Measurements from ENCODE around the gene STX1B.

Gene STX1B

DNA sequence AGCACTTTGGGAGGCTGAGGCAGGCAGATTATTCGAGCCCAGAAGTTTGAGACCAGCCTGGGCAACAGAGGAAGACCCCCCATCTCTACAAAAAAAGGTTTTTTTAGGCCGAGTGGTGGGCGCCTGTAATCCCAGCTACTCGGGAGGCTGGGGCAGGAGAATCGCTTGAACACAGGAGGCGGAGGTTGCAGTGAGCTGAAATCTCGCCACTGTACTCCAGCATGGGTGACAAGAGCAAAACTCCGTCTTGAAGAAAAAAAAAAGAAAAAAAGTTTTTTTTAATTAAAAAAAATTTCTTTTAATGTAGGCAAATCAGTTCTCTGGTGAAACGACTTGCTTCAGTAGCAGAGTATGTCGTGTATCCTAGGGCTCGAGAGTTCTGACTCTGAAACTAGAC is 14.5 kb downstream of the STX1B start:
- peak overlapping the region; percentile 91 for H3K4me3 ChIP-seq (ENCODE audit: low read depth, low read length)
- peak overlapping the region; percentile 80 for H3K27ac ChIP-seq (ENCODE audit: low read depth, low read length)
- H2AFZ ChIP-seq (ENCODE audit: low read length, unreplicated experiment), result peak overlapping the region; percentile 95
- no peaks in the 10 kb centered on the region for H3K36me3 ChIP-seq (ENCODE audit: insufficient read depth, low read length)
- H3K27me3 ChIP-seq (ENCODE audit: insufficient read depth, low read length), result no peaks in the 10 kb centered on the region
- H3K79me2 ChIP-seq (ENCODE audit: control insufficient read depth, insufficient read depth, low read length, unreplicated experiment), result no peaks in the 10 kb centered on the region
- peaks cover 22% of the 10 kb centered on the region for H3K4me1 ChIP-seq (ENCODE audit: control insufficient read depth, insufficient read depth, low read length, unreplicated experiment)

DNA sequence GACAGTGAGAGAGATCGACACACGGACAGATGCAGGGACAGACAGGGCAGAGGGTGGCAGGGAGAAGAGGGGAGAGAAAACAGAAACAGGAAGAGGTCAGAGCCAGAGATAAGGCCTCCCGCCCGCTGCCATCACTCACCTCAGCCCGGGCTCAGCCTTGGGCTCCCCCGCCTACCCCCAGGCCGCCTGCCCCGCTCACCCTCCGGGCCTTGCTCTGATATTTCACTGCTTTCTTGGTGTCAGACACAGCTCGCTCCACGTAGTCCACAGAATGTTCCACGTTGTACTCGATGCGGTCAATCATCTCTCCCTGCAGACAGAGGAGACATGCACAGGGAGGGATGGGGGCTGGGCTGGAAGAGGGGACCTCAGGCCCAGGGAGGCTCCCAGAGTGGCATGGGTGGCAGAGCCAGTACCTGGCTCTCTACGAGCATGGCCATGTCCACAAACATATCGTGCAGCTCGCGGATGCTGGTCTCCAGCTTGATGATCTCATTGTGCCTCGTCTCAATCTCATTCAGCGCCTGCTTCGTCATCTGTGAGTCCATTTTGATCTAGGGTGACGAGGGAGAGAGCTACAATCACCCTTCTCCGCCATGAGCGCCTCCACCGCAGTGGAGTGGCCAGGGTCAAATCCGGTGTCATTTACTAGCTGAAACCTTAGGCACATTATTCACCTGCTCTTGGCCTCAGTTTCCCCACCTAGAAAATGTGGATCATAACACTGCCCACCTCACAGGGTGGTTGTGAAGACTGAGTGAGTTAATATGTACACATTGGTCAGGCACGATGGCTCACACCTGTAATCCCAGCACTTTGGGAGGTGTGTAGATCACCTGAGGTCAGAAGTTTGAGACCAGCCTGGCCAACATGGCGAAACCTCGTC is 17.3 kb downstream of the STX1B start:
- H3K27me3 ChIP-seq (ENCODE audit: insufficient read depth, low read length), result no peaks in the 10 kb centered on the region
- no peak overlapping the region for H2AFZ ChIP-seq (ENCODE audit: low read length, unreplicated experiment)
- peaks cover 13% of the 10 kb centered on the region for H3K4me1 ChIP-seq (ENCODE audit: control insufficient read depth, insufficient read depth, low read length, unreplicated experiment)
- H3K27ac ChIP-seq (ENCODE audit: low read depth, low read length), result no peak overlapping the region
- H3K79me2 ChIP-seq (ENCODE audit: control insufficient read depth, insufficient read depth, low read length, unreplicated experiment), result no peaks in the 10 kb centered on the region
- H3K4me3 ChIP-seq (ENCODE audit: low read depth, low read length), result no peak overlapping the region
- H3K36me3 ChIP-seq (ENCODE audit: insufficient read depth, low read length), result no peaks in the 10 kb centered on the region

DNA sequence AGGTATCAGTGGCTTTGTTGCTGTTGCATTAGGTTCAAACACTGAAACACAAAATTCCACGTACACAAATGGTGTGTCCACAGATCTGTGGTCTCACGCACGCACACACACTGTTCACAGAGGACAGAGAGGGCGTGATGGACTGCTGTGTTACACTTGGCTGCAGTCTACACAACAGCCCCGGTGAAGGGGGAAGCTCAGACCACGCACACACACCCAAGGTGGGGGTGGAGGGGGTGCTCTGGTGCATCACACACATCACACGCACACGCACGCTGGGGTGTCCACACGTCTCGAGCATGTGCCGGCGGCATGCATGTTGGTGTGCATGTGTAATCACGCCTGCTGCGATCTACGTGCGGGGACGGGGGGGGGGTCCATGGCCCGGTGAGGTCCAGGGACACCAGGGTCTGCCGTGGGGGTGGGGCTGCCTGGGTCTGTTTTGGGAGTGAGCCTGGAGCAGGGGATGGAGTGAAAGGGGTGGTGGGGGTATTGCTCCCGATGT is 18.1 kb downstream of the STX1B start:
- Histone ChIP-seq H3K4me3 (ENCODE audit: low read depth, low read length) (no peak overlapping the region), H2AFZ (ENCODE audit: low read length, unreplicated experiment) (no peak overlapping the region), H3K27ac (ENCODE audit: low read depth, low read length) (no peak overlapping the region)

GRCh38 chr16:30991052-30991451 is 19.4 kb downstream of the STX1B start:
- Histone ChIP-seq H3K27me3 (ENCODE audit: insufficient read depth, low read length) (no peaks in the 10 kb centered on the region), H3K36me3 (ENCODE audit: insufficient read depth, low read length) (no peaks in the 10 kb centered on the region), H3K4me1 (ENCODE audit: control insufficient read depth, insufficient read depth, low read length, unreplicated experiment) (peaks cover under 1% of the 10 kb centered on the region), H3K4me3 (ENCODE audit: low read depth, low read length) (no peak overlapping the region), H2AFZ (ENCODE audit: low read length, unreplicated experiment) (no peak overlapping the region), H3K79me2 (ENCODE audit: control insufficient read depth, insufficient read depth, low read length, unreplicated experiment) (no peaks in the 10 kb centered on the region), H3K27ac (ENCODE audit: low read depth, low read length) (no peak overlapping the region)

More for the DNA sequence above, 18.1 kb downstream of the STX1B start:
- Histone ChIP-seq H3K27me3 (ENCODE audit: insufficient read depth, low read length) (no peaks in the 10 kb centered on the region), H3K36me3 (ENCODE audit: insufficient read depth, low read length) (no peaks in the 10 kb centered on the region), H3K79me2 (ENCODE audit: control insufficient read depth, insufficient read depth, low read length, unreplicated experiment) (no peaks in the 10 kb centered on the region), H3K4me1 (ENCODE audit: control insufficient read depth, insufficient read depth, low read length, unreplicated experiment) (peaks cover 5% of the 10 kb centered on the region)

GRCh38 chr16:30990105-30990504 is 20.3 kb downstream of the STX1B start:
- Histone ChIP-seq H2AFZ (ENCODE audit: low read length, unreplicated experiment) (no peak overlapping the region), H3K79me2 (ENCODE audit: control insufficient read depth, insufficient read depth, low read length, unreplicated experiment) (no peaks in the 10 kb centered on the region), H3K4me3 (ENCODE audit: low read depth, low read length) (no peak overlapping the region), H3K4me1 (ENCODE audit: control insufficient read depth, insufficient read depth, low read length, unreplicated experiment) (peaks cover 10% of the 10 kb centered on the region), H3K36me3 (ENCODE audit: insufficient read depth, low read length) (no peaks in the 10 kb centered on the region), H3K27me3 (ENCODE audit: insufficient read depth, low read length) (no peaks in the 10 kb centered on the region), H3K27ac (ENCODE audit: low read depth, low read length) (no peak overlapping the region)

DNA sequence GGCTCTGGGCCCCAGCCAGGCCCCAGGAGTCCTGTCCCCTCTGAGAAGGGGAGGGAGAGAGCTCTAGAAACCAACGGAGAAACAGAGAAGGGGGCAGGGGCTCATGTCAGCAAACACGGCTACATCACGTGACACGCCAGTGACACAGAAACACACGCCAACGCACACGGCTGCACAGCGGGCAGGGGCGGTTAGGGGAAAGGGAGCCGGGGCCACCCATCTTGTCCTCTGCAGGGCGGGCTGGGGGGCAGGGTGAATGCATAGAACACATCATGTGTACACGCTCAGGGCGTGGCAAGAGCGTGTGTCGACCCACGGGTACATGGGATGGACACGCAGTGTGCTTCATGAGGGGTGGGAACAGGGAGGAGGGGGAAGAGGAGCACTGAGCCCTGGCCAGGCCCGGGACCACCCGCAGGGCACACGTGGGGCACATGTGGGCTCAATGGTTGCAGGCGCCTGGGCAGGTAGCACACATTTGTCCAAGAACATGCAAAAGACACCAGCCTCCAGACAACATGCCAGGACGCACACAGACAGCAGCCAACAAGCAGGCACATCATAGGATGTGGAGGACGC is 20.9 kb downstream of the STX1B start:
- Histone ChIP-seq H3K36me3 (ENCODE audit: insufficient read depth, low read length) (no peaks in the 10 kb centered on the region), H3K79me2 (ENCODE audit: control insufficient read depth, insufficient read depth, low read length, unreplicated experiment) (no peaks in the 10 kb centered on the region), H3K27me3 (ENCODE audit: insufficient read depth, low read length) (no peaks in the 10 kb centered on the region), H3K4me1 (ENCODE audit: control insufficient read depth, insufficient read depth, low read length, unreplicated experiment) (peaks cover 11% of the 10 kb centered on the region), H3K4me3 (ENCODE audit: low read depth, low read length) (no peak overlapping the region), H2AFZ (ENCODE audit: low read length, unreplicated experiment) (no peak overlapping the region), H3K27ac (ENCODE audit: low read depth, low read length) (no peak overlapping the region)

GRCh38 chr16:30987581-30988190 is 22.8 kb downstream of the STX1B start:
- Histone ChIP-seq H3K4me3 (ENCODE audit: low read depth, low read length) (no peak overlapping the region), H3K4me1 (ENCODE audit: control insufficient read depth, insufficient read depth, low read length, unreplicated experiment) (peaks cover 18% of the 10 kb centered on the region), H3K36me3 (ENCODE audit: insufficient read depth, low read length) (no peaks in the 10 kb centered on the region; the same call in 1 of the 2 replicates), H3K27me3 (ENCODE audit: insufficient read depth, low read length) (no peaks in the 10 kb centered on the region), H3K79me2 (ENCODE audit: control insufficient read depth, insufficient read depth, low read length, unreplicated experiment) (no peaks in the 10 kb centered on the region), H2AFZ (ENCODE audit: low read length, unreplicated experiment) (no peak overlapping the region), H3K27ac (ENCODE audit: low read depth, low read length) (no peak overlapping the region)

DNA sequence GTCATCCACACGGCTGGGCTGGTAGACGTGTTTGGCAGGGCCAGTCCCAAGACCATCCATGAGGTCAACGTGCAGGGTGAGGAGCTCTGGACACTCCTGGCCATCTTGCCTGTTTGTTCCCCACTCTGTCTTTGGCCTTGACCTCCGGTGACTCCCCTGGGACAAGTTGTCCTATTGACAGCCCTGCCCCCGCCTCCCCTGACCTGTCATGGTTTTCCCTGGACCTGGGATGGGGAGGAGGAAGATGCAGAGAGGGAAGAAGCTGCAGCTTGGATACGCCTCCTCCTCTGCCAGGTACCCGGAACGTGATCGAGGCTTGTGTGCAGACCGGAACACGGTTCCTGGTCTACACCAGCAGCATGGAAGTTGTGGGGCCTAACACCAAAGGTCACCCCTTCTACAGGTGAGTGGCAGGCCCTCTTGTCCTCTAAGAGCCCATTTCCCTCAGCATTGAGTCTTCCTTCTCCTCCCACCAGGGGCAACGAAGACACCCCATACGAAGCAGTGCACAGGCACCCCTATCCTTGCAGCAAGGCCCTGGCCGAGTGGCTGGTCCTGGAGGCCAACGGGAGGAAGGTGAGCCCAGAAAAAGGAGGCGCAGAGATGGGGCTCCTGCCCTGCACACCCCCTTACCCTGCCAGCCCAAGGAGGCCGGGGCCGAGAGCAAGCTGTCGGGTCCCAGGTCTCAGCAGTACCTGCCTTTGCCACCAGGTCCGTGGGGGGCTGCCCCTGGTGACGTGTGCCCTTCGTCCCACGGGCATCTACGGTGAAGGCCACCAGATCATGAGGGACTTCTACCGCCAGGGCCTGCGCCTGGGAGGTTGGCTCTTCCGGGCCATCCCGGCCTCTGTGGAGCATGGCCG is 24.1 kb downstream of the STX1B start:
- H3K27me3 ChIP-seq (ENCODE audit: insufficient read depth, low read length), result no peaks in the 10 kb centered on the region
- H2AFZ ChIP-seq (ENCODE audit: low read length, unreplicated experiment), result no peak overlapping the region
- H3K4me3 ChIP-seq (ENCODE audit: low read depth, low read length), result no peak overlapping the region
- no peaks in the 10 kb centered on the region for H3K79me2 ChIP-seq (ENCODE audit: control insufficient read depth, insufficient read depth, low read length, unreplicated experiment)
- peaks cover 21% of the 10 kb centered on the region for H3K4me1 ChIP-seq (ENCODE audit: control insufficient read depth, insufficient read depth, low read length, unreplicated experiment)
- no peaks in the 10 kb centered on the region; the same call in 1 of the 2 replicates for H3K36me3 ChIP-seq (ENCODE audit: insufficient read depth, low read length)
- no peak overlapping the region for H3K27ac ChIP-seq (ENCODE audit: low read depth, low read length)

DNA sequence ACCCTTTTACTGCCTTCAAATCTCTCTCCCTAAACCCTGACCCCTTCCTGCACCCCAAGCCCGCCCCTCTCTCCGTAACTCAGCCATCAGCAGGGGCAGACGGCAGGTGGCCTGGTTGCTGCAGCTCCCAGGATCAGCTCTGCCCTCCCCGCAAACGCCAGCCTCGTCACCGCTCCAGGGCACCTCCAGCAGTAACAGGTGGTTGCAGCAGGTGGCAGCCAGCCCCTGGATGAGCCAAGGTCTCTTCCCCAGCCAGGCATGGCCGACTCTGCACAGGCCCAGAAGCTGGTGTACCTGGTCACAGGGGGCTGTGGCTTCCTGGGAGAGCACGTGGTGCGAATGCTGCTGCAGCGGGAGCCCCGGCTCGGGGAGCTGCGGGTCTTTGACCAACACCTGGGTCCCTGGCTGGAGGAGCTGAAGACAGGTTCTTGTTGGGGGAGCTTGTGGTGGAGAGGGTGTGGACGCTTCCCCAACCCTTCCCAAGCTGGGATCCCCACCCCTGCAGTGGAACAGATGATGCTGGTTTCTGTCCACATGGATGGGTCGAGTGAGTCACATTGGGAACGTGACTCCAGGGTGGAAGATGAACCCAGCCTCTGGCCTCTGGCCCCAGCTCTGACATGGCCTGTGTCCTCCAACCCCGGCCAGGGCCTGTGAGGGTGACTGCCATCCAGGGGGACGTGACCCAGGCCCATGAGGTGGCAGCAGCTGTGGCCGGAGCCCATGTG is 24.9 kb downstream of the STX1B start:
- no peak overlapping the region for H2AFZ ChIP-seq (ENCODE audit: low read length, unreplicated experiment)
- H3K79me2 ChIP-seq (ENCODE audit: control insufficient read depth, insufficient read depth, low read length, unreplicated experiment), result no peaks in the 10 kb centered on the region
- H3K27ac ChIP-seq (ENCODE audit: low read depth, low read length), result no peak overlapping the region
- peaks cover 21% of the 10 kb centered on the region for H3K4me1 ChIP-seq (ENCODE audit: control insufficient read depth, insufficient read depth, low read length, unreplicated experiment)
- no peaks in the 10 kb centered on the region for H3K27me3 ChIP-seq (ENCODE audit: insufficient read depth, low read length)
- no peaks in the 10 kb centered on the region; the same call in 1 of the 2 replicates for H3K36me3 ChIP-seq (ENCODE audit: insufficient read depth, low read length)
- peak overlapping the region; percentile 60 for H3K4me3 ChIP-seq (ENCODE audit: low read depth, low read length)

All from ACC112 (cell line).